Measurements from ENCODE around the gene ZNF664. TPM values are rescaled to one million over a fixed set of nuclear protein-coding genes. Genes with fewer than 3 reads are reported as not detected.

Gene ZNF664
- total and polyA plus RNA-seq, 9 of the 15 experiments (the other 6 are each of a cell fraction or from before 2014, with no cell fraction given): 3.3 to 101 (median 63.6) TPM

GRCh38 chr12:124030510-124030909 lies 57.5 kb downstream of the ZNF664 start (continued):
- TF ChIP-seq CREB3L1 (IDR thresholded peaks at IDR 0.05; ENCODE audit: borderline replicate concordance, low read depth): no peak
- TF ChIP-seq RFX5 (IDR thresholded peaks at IDR 0.05; ENCODE audit: low read depth, low read length): no peak
- TF ChIP-seq U2AF1 (optimal IDR thresholded peaks at IDR 0.05; ENCODE audit: low read depth, low read length): no peak
- no peak for TF ChIP-seq SMAD1 (IDR thresholded peaks at IDR 0.05; ENCODE audit: low read depth, low read length, partially characterized antibody)
- no peak for TF ChIP-seq EZH2 (IDR thresholded peaks at IDR 0.05; ENCODE audit: borderline replicate concordance, low read depth, low read length)
- no peak for TF ChIP-seq PTRF (tag; IDR thresholded peaks at IDR 0.05)
- peak; percentile 25 for TF ChIP-seq MEIS2 (IDR thresholded peaks at IDR 0.05; ENCODE audit: partially characterized antibody)
- no peak for TF ChIP-seq ARID3A (IDR thresholded peaks at IDR 0.05; ENCODE audit: borderline replicate concordance, low read depth, low read length)
- TF ChIP-seq SMAD3 (CRISPR knock-in tag; conservative IDR thresholded peaks at IDR 0.05): no peak
- 0 out of 2 replicates have a peak, but pooled peaks have one; percentile 21 for TF ChIP-seq ETV5 (CRISPR knock-in tag; IDR thresholded peaks at IDR 0.05; ENCODE audit: low read depth)
- TF ChIP-seq E2F6 (IDR thresholded peaks at IDR 0.05; ENCODE audit: borderline replicate concordance in 1 of 2, extremely low read depth in 1 of 2, insufficient read depth in 1 of 2, insufficient read length in 1 of 2, low read depth in 1 of 2, low read length in 1 of 2, poor library complexity in 1 of 2, severe bottlenecking in 1 of 2): peak; percentile 17 to 63
- TF ChIP-seq MBD1 (CRISPR knock-in tag; IDR thresholded peaks at IDR 0.05): no peak
- TF ChIP-seq KLF1 (tag; IDR thresholded peaks at IDR 0.05): no peak
- no peak for TF ChIP-seq GTF2F1 (IDR thresholded peaks at IDR 0.05; ENCODE audit: low read depth, low read length)
- TF ChIP-seq CTBP1 (IDR thresholded peaks at IDR 0.05; ENCODE audit: borderline replicate concordance): peak; percentile 26; the same call in 1 of the 2 replicates
- TF ChIP-seq TAL1 (IDR thresholded peaks at IDR 0.05): no peak
- no peak for TF ChIP-seq THRAP3 (IDR thresholded peaks at IDR 0.05; ENCODE audit: borderline replicate concordance)
- TF ChIP-seq SNAPC5 (CRISPR knock-in tag; IDR thresholded peaks at IDR 0.05): no peak
- no peak for TF ChIP-seq SMC3 (conservative IDR thresholded peaks at IDR 0.05; ENCODE audit: insufficient read depth, low read depth, low read length)
- TF ChIP-seq BDP1 (IDR thresholded peaks at IDR 0.05; ENCODE audit: insufficient read depth, insufficient read length): no peak
- TF ChIP-seq NCOA6 (IDR thresholded peaks at IDR 0.05): no peak
- TF ChIP-seq IFI16 (CRISPR knock-in tag; IDR thresholded peaks at IDR 0.05): no peak
